ENCODE data around the gene CTNNB1. TPM values are rescaled to one million over a fixed set of nuclear protein-coding genes. Genes with fewer than 3 reads are reported as not detected.

CTNNB1 gene
- total and polyA plus RNA-seq, 4 donors = 63.3 to 265 (median 151) TPM

DNA sequence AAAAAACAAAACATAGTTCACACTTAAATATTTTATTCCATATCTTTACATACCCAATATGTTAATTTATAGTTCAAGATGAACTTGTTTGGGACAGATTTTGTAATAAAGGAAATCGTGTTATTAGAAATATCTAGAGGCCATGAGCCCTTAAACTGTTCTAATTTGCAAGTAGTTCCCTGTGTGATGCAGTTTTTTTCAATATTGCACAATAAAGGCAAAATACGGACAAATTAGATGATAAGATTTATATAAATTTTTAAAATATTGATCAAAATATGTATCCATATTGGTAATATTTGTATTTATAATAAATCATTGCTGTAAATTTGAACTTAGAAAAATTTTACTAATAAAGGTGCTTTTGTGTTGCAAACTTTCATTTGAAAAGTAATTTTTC lies 23.8 kb downstream of the CTNNB1 start:
- H3K4me1 ChIP-seq (ENCODE audit: control insufficient read depth in 4 of 4, insufficient read depth in 4 of 4, low read length in 3 of 4) = peaks cover 8 to 18% (median 15%) of the 10 kb centered on the region in 4 donors
- no peak for DNase-seq (ENCODE audit: low spot score)
- TF ChIP-seq NR2F2 (IDR thresholded peaks at IDR 0.05) (no peak), JUND (IDR thresholded peaks at IDR 0.05) (no peak), TAF1 (conservative IDR thresholded peaks at IDR 0.05) (no peak), RAD21 (IDR thresholded peaks at IDR 0.05) (no peak), HNF4G (IDR thresholded peaks at IDR 0.05) (no peak), YY1 (IDR thresholded peaks at IDR 0.05) (no peak), GABPA (IDR thresholded peaks at IDR 0.05 in 1 of 2, conservative IDR thresholded peaks at IDR 0.05 in 1 of 2) (no peak), SP1 (IDR thresholded peaks at IDR 0.05) (no peak), HNF4A (conservative IDR thresholded peaks at IDR 0.05) (no peak), RXRA (IDR thresholded peaks at IDR 0.05) (no peak), EGR1 (IDR thresholded peaks at IDR 0.05; ENCODE audit: low read depth in 2 of 2) (no peak)
- TF ChIP-seq, protein P1, sequence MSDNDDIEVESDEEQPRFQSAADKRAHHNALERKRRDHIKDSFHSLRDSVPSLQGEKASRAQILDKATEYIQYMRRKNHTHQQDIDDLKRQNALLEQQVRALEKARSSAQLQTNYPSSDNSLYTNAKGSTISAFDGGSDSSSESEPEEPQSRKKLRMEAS (IDR thresholded peaks at IDR 0.05) = no peak
- TF ChIP-seq, protein P2, sequence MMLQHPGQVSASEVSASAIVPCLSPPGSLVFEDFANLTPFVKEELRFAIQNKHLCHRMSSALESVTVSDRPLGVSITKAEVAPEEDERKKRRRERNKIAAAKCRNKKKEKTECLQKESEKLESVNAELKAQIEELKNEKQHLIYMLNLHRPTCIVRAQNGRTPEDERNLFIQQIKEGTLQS (IDR thresholded peaks at IDR 0.05) = no peak
- TF ChIP-seq, protein P3, sequence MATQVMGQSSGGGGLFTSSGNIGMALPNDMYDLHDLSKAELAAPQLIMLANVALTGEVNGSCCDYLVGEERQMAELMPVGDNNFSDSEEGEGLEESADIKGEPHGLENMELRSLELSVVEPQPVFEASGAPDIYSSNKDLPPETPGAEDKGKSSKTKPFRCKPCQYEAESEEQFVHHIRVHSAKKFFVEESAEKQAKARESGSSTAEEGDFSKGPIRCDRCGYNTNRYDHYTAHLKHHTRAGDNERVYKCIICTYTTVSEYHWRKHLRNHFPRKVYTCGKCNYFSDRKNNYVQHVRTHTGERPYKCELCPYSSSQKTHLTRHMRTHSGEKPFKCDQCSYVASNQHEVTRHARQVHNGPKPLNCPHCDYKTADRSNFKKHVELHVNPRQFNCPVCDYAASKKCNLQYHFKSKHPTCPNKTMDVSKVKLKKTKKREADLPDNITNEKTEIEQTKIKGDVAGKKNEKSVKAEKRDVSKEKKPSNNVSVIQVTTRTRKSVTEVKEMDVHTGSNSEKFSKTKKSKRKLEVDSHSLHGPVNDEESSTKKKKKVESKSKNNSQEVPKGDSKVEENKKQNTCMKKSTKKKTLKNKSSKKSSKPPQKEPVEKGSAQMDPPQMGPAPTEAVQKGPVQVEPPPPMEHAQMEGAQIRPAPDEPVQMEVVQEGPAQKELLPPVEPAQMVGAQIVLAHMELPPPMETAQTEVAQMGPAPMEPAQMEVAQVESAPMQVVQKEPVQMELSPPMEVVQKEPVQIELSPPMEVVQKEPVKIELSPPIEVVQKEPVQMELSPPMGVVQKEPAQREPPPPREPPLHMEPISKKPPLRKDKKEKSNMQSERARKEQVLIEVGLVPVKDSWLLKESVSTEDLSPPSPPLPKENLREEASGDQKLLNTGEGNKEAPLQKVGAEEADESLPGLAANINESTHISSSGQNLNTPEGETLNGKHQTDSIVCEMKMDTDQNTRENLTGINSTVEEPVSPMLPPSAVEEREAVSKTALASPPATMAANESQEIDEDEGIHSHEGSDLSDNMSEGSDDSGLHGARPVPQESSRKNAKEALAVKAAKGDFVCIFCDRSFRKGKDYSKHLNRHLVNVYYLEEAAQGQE (IDR thresholded peaks at IDR 0.05) = no peak
- TF ChIP-seq, protein P4, sequence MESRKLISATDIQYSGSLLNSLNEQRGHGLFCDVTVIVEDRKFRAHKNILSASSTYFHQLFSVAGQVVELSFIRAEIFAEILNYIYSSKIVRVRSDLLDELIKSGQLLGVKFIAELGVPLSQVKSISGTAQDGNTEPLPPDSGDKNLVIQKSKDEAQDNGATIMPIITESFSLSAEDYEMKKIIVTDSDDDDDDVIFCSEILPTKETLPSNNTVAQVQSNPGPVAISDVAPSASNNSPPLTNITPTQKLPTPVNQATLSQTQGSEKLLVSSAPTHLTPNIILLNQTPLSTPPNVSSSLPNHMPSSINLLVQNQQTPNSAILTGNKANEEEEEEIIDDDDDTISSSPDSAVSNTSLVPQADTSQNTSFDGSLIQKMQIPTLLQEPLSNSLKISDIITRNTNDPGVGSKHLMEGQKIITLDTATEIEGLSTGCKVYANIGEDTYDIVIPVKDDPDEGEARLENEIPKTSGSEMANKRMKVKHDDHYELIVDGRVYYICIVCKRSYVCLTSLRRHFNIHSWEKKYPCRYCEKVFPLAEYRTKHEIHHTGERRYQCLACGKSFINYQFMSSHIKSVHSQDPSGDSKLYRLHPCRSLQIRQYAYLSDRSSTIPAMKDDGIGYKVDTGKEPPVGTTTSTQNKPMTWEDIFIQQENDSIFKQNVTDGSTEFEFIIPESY (IDR thresholded peaks at IDR 0.05) = no peak
- H3K27ac ChIP-seq (ENCODE audit: low read depth in 1 of 2, low read length in 2 of 2) = no peak overlapping the region
- H3K36me3 ChIP-seq (ENCODE audit: control insufficient read depth in 4 of 4, insufficient read depth in 3 of 4, low read depth in 1 of 4, low read length in 3 of 4) = peaks cover 11 to 38% (median 35%) of the 10 kb centered on the region in 4 donors
- no peaks in the 10 kb centered on the region for H3K9me3 ChIP-seq (ENCODE audit: control insufficient read depth in 4 of 4, low read length in 3 of 4)
- no peaks in the 10 kb centered on the region for H3K27me3 ChIP-seq (ENCODE audit: control insufficient read depth in 4 of 4, insufficient read depth in 4 of 4, low read length in 3 of 4)
- H3K9ac ChIP-seq (ENCODE audit: low read depth in 1 of 2, low read length in 2 of 2) = no peak overlapping the region
- H3K4me3 ChIP-seq (ENCODE audit: low read depth in 1 of 3, low read length in 3 of 3) = no peak overlapping the region
- WGBS = 66% methylated on average over 2 of the region's 2 CpGs

DNA sequence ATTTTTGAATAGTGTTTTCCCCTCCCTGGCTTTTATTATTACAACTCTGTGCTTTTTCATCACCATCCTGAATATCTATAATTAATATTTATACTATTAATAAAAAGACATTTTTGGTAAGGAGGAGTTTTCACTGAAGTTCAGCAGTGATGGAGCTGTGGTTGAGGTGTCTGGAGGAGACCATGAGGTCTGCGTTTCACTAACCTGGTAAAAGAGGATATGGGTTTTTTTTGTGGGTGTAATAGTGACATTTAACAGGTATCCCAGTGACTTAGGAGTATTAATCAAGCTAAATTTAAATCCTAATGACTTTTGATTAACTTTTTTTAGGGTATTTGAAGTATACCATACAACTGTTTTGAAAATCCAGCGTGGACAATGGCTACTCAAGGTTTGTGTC lies 24.4 kb downstream of the CTNNB1 start:
- H3K9me3 ChIP-seq (ENCODE audit: control insufficient read depth in 4 of 4, low read length in 3 of 4) = no peaks in the 10 kb centered on the region
- 93% methylated on average over 2 of the region's 2 CpGs for WGBS
- DNase-seq (ENCODE audit: low spot score) = no peak
- peaks cover 8 to 18% (median 14%) of the 10 kb centered on the region in 4 donors for H3K4me1 ChIP-seq (ENCODE audit: control insufficient read depth in 4 of 4, insufficient read depth in 4 of 4, low read length in 3 of 4)
- H3K36me3 ChIP-seq (ENCODE audit: control insufficient read depth in 4 of 4, insufficient read depth in 3 of 4, low read depth in 1 of 4, low read length in 3 of 4) = peaks cover 11 to 38% (median 35%) of the 10 kb centered on the region in 4 donors
- H3K4me3 ChIP-seq (ENCODE audit: low read depth in 1 of 3, low read length in 3 of 3) = no peak overlapping the region
- no peak overlapping the region for H3K27ac ChIP-seq (ENCODE audit: low read depth in 1 of 2, low read length in 2 of 2)
- TF ChIP-seq YY1 (IDR thresholded peaks at IDR 0.05) = no peak
- TF ChIP-seq, protein P3 (IDR thresholded peaks at IDR 0.05) = no peak
- no peak for TF ChIP-seq RAD21 (IDR thresholded peaks at IDR 0.05)
- no peak for TF ChIP-seq FOXA1 (IDR thresholded peaks at IDR 0.05)
- TF ChIP-seq RXRA (IDR thresholded peaks at IDR 0.05) = no peak
- H3K27me3 ChIP-seq (ENCODE audit: control insufficient read depth in 4 of 4, insufficient read depth in 4 of 4, low read length in 3 of 4) = no peaks in the 10 kb centered on the region
- H3K9ac ChIP-seq (ENCODE audit: low read depth in 1 of 2, low read length in 2 of 2) = no peak overlapping the region
